Brain microvascular endothelial cell (primary cell): ENCODE data around the gene THEM5.
"Not testable (repeated sequence)": the region's sequence is repeated elsewhere in the genome, so short reads cannot be mapped to it uniquely, and the experiment has no call there.

Experiments
- DNase-seq: peaks from one replicate; pipeline ENCODE4 v3.0.0-alpha.2; 2020
- H3K27ac ChIP-seq: fragments of 250-450 bp; sonication (Bioruptor Pico); 2 replicates; pipeline ENCODE4 v1.5.1; 2020; ENCODE audit warnings: mild to moderate bottlenecking, moderate library complexity
- H3K27me3 ChIP-seq: fragments of 250-450 bp; sonication (Bioruptor Pico); replicated peaks from 2 replicates; pipeline ENCODE4 v1.5.1; 2020; ENCODE audit warnings: mild to moderate bottlenecking
- H3K36me3 ChIP-seq: fragments of 250-450 bp; sonication (Bioruptor Pico); replicated peaks from 2 replicates; pipeline ENCODE4 v1.5.1; 2020; ENCODE audit warnings: mild to moderate bottlenecking
- H3K4me3 ChIP-seq: 2 replicates; pipeline ENCODE4 v1.5.1; 2011; ENCODE audit warnings: low read depth, mild to moderate bottlenecking, control low read depth, low read length, moderate library complexity
- CTCF ChIP-seq: IDR thresholded peaks from 2 replicates; pipeline ENCODE4 v1.5.1; 2011; ENCODE audit warnings: low read depth, mild to moderate bottlenecking, moderate library complexity, low read length, control low read depth, inconsistent platforms; ENCODE audit errors: missing control alignments
- in situ Hi-C: cut with HindIII; loops from 2 replicates; pipeline ENCODE4 v1.10.0; 2017; ENCODE audit warnings: low sequenced_read_pairs, low pct_ligation_motif_present

THEM5 gene

DNA sequence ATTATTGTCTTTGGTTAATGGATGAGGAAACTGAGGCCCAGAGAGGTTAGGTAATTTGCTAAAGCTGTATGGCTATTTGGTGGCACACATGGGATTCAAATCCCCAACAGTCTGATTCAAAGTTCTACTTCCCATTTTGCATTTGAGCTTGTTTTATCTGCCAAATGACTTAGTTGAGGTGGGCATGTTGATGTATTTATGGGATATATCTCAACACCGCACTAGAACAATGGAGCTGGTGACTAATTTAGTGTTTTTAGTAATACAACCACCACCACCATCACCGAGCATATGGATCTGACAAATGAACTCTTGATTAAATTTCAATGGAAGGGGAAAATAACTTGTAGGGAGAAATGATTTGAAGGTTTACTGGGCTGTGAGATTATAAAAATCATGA lies 29.0 kb upstream of the THEM5 start:
- no peaks in the 10 kb centered on the region for H3K27me3 ChIP-seq
- in situ Hi-C loops: no loop called here
- no peak overlapping the region for H3K27ac ChIP-seq
- TF ChIP-seq CTCF: no peak
- H3K4me3 ChIP-seq: no peak overlapping the region
- no peaks in the 10 kb centered on the region for H3K36me3 ChIP-seq
- DNase-seq: no peak

- in situ Hi-C loops: no loop called here
- peak; percentile 3 for TF ChIP-seq CTCF
- Histone ChIP-seq H3K27me3 (no peaks in the 10 kb centered on the region), H3K27ac (no peak overlapping the region), H3K4me3 (no peak overlapping the region), H3K36me3 (no peaks in the 10 kb centered on the region)
- DNase-seq: no peak
Observed at GRCh38 chr1:151881479-151881878, 28.0 kb upstream of the THEM5 start.

DNA sequence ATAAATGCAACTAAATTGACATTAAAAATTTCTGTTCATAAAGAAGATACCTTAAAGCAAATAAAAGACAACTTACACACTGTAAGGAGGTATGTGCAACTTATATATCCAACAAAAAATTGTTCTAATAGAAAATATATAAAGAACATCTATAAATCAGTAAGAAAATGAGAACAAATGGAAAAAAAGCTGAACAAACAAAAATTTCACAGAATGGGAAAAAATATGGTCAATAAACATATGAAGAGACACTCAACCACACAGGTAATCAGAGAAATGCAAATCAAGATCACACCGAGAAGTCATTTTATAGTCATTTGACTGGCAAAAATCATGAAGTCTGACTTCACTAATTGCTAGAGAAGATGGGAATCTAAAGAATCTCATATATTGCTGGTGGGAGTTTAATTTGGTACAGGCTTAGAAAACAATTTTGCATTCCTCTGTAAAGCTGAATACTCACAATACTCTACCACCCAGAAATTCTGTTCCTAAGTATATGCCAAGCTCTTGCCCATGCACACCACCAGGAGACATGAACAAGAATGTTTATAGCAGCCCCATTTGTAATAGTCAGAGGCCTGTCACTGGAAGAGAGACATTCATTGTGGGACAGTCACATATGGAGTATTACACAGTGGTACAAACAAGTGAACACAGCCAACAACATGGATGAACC lies 22.0 kb upstream of the THEM5 start:
- DNase-seq: no peak
- in situ Hi-C loops: no loop called here
- H3K4me3 ChIP-seq: no peak overlapping the region
- TF ChIP-seq CTCF: no peak
- H3K27me3 ChIP-seq: no peaks in the 10 kb centered on the region
- H3K27ac ChIP-seq: no peak overlapping the region
- no peaks in the 10 kb centered on the region for H3K36me3 ChIP-seq

DNA sequence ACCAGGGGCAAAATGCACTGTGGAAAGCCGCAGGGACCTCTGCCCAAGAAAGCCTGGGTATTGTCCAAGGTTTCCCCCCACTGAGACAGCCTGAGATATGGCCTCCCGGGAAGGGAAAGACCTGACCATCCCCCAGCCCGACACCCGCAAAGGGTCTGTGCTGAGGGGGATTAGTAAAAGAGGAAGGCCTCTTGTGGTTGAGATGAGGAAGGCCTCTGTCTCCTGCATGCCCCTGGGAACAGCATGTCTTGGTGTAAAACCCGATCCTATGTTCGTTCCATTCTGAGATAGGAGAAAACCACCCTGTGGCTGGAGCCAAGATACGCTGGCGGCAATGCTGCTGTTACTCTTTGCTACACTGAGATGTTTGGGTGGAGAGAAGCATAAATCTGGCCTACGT lies 19.3 kb upstream of the THEM5 start:
- DNase-seq, H3K4me3 ChIP-seq, H3K27me3 ChIP-seq, H3K36me3 ChIP-seq, H3K27ac ChIP-seq, in situ Hi-C loops: not testable (repeated sequence)

DNA sequence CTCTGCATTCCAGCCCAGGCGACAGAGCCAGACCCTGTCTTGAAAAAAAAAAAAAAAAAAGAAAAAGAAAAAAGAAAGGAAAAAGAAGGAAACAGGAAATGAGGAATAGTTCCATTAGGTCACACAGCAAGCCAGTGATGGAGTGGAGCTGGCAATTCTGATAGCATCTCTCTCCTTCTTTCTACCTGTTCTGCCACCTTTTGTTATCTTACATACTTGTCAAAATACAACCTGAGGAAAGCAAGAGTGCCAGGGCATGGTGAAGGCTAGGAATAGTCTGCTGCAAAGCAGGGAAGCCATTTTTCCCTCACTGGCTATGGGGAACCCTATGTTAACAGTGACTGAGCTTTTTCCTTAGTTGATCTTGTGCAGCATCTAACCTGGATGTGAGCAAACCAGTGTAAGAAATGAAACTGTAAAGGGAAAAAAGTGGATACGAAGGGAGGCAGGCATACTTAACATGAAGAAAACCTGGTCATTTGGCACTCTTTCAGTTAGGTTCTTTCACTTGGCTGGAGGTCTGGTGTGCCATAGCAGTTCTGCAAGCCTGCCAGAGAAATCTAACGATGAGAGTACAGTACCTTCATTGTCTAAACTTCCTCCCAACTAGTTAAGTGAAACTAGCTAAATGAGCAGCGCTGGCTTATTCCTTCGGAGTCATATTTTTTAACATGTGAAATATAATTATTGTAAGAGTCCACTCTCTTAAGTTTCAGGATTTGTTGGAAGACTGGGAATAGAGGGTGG lies 17.9 kb upstream of the THEM5 start:
- Histone ChIP-seq H3K4me3 (no peak overlapping the region), H3K27ac (no peak overlapping the region), H3K27me3 (no peaks in the 10 kb centered on the region), H3K36me3 (no peaks in the 10 kb centered on the region)
- no peak for DNase-seq
- TF ChIP-seq CTCF: no peak
- in situ Hi-C loops: no loop called here

- Histone ChIP-seq H3K27ac (no peak overlapping the region), H3K36me3 (no peaks in the 10 kb centered on the region), H3K27me3 (no peaks in the 10 kb centered on the region), H3K4me3 (no peak overlapping the region)
- no peak for TF ChIP-seq CTCF
- in situ Hi-C loops: no loop called here
- no peak for DNase-seq
Observed at GRCh38 chr1:151868486-151868885, 15.0 kb upstream of the THEM5 start.
